ENCODE data around the gene MMD2.

DNA sequence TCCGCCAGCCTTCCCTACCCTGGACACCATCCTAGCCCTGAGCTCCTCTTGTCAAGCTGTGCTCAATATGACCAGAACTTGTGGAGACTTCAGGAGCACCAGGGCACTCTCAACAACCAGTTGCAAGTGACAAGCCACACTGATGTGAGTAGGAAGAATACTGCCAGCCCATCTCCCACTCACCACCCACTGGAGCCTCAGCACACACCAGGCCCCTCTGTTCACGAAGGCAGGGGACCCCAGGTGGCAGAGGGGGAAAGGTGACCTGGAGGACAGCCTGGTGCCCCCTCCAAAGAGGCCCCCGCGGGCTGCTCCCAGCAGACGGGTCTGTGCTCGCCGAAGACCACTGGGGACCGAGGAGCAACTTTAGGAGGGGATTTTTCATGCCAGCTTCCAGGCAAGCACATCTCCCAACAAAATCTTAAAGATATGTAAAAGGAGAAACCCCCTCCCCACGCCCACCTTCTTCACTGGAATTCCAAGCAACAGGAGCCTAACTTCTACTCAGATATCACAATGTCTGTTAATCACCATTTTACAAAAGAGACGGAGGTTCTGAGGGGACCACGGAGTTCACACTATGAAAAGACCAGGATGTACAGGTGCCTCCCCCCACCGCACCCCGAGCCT lies 1.0 kb downstream of the MMD2 start:
- TF ChIP-seq, protein P1, sequence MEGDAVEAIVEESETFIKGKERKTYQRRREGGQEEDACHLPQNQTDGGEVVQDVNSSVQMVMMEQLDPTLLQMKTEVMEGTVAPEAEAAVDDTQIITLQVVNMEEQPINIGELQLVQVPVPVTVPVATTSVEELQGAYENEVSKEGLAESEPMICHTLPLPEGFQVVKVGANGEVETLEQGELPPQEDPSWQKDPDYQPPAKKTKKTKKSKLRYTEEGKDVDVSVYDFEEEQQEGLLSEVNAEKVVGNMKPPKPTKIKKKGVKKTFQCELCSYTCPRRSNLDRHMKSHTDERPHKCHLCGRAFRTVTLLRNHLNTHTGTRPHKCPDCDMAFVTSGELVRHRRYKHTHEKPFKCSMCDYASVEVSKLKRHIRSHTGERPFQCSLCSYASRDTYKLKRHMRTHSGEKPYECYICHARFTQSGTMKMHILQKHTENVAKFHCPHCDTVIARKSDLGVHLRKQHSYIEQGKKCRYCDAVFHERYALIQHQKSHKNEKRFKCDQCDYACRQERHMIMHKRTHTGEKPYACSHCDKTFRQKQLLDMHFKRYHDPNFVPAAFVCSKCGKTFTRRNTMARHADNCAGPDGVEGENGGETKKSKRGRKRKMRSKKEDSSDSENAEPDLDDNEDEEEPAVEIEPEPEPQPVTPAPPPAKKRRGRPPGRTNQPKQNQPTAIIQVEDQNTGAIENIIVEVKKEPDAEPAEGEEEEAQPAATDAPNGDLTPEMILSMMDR (IDR thresholded peaks at IDR 0.05; ENCODE audit: poor library complexity), result no peak
- no peak for TF ChIP-seq EZH2 (IDR thresholded peaks at IDR 0.05; ENCODE audit: borderline replicate concordance)
- no peak for TF ChIP-seq EZH2phosphoT487 (IDR thresholded peaks at IDR 0.05; ENCODE audit: low read depth, severe bottlenecking, unreplicated experiment)

Measured in hepatocyte (in vitro differentiated cells).